ENCODE measurements around the gene PRICKLE4.

DNA sequence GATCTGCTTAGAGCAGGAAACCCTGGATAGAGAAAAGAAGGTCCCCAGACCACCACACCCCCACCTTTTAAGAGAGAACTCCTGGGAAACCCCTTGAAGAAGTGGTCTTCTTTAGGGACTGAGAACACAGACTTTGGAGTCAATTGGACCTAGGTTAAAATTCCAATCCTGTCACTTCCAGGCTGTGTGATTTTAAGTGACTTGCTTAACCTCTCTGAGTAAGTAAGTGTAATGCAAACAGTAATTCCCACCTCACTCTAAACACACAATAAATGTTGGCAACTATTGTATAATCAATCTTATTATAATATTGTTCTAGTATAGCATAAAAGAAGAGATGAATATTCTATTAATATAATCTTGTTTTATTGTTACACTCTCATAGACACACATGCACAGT lies 48.4 kb upstream of the PRICKLE4 start:
- TF ChIP-seq, protein P1, sequence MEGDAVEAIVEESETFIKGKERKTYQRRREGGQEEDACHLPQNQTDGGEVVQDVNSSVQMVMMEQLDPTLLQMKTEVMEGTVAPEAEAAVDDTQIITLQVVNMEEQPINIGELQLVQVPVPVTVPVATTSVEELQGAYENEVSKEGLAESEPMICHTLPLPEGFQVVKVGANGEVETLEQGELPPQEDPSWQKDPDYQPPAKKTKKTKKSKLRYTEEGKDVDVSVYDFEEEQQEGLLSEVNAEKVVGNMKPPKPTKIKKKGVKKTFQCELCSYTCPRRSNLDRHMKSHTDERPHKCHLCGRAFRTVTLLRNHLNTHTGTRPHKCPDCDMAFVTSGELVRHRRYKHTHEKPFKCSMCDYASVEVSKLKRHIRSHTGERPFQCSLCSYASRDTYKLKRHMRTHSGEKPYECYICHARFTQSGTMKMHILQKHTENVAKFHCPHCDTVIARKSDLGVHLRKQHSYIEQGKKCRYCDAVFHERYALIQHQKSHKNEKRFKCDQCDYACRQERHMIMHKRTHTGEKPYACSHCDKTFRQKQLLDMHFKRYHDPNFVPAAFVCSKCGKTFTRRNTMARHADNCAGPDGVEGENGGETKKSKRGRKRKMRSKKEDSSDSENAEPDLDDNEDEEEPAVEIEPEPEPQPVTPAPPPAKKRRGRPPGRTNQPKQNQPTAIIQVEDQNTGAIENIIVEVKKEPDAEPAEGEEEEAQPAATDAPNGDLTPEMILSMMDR (IDR thresholded peaks at IDR 0.05), result no peak
- no peak for TF ChIP-seq POLR2A (IDR thresholded peaks at IDR 0.05)

All from esophagus squamous epithelium (tissue), 4 donors.